Heart left ventricle (tissue), 16 donors: ENCODE data around the gene PGGT1B. TPM values are rescaled to one million over a fixed set of nuclear protein-coding genes. Genes with fewer than 3 reads are reported as not detected.

Experiments
- ATAC-seq, 4 donors: fragments of 200-7000 bp; cut with Tn5 transposase; one replicate each; pipeline ENCODE4 v1.9.1; 2020 to 2022; ENCODE audit warnings: moderate library complexity in 4 of 4, mild to moderate bottlenecking in 3 of 4, moderate number of reproducible peaks in 1 of 4
- DNase-seq, 5 donors: peaks; one replicate each; pipeline ENCODE4 v3.0.0-alpha.2; 2020
- H3K27ac ChIP-seq, 12 donors: fragments of 200-600 bp; sonication (generic) in 4 of 12; one replicate each; pipeline versions ENCODE4 v1.5.0 to v1.8.0; 2016 to 2022; ENCODE audit warnings: mild to moderate bottlenecking in 2 of 12
- H3K27me3 ChIP-seq, 9 donors: fragments of 200-600 bp; sonication (generic) in 2 of 9; one replicate each; pipeline versions ENCODE4 v1.5.1 to v1.8.0; 2016 to 2022; ENCODE audit warnings: mild to moderate bottlenecking in 3 of 9
- H3K36me3 ChIP-seq, 9 donors: fragments of 200-600 bp; sonication (generic) in 2 of 9; one replicate each; pipeline versions ENCODE4 v1.5.0 to v1.8.0; 2018 to 2022; ENCODE audit warnings: mild to moderate bottlenecking in 2 of 9
- H3K4me1 ChIP-seq, 12 donors: fragments of 200-600 bp; sonication (generic) in 4 of 12; one replicate each; pipeline versions ENCODE4 v1.5.0 to v1.8.0; 2016 to 2022; ENCODE audit warnings: mild to moderate bottlenecking in 3 of 12
- H3K4me3 ChIP-seq, 12 donors: fragments of 200-600 bp; sonication (generic) in 4 of 12; one replicate each; pipeline versions ENCODE4 v1.5.0 to v1.8.0; 2017 to 2022; ENCODE audit warnings: mild to moderate bottlenecking in 9 of 12, moderate library complexity in 4 of 12
- H3K9me3 ChIP-seq, 12 donors: fragments of 200-600 bp; sonication (generic) in 4 of 12; one replicate each; pipeline versions ENCODE4 v1.5.0 to v1.8.0; 2016 to 2022; ENCODE audit warnings: mild to moderate bottlenecking in 1 of 12
- POLR2A ChIP-seq, 2 donors: fragments of 450-650 bp; IDR thresholded peaks; one replicate each; pipeline ENCODE4 v1.6.1; 2017; ENCODE audit warnings: antibody characterized with exemption in 2 of 2, mild to moderate bottlenecking in 2 of 2, moderate library complexity in 2 of 2
- WGBS, 4 donors: extraction: QIAGEN DNeasy Blood & Tissue Kit in 2 of 4; methylation state at CpG; one replicate each; pipeline versions ENCODE4 v1.1.5 to v1.1.7; 2013 to 2018; 5-methylcytosine and 5-hydroxymethylcytosine counted together
- intact Hi-C, 10 donors: fragments of 100-400 bp; cut with DNase I; formaldehyde crosslinking; loops; one replicate each; pipeline versions ENCODE4 v1.11.1 to v1.14.2; 2022
- polyA plus RNA-seq, 2 donors: library from polyadenylated mRNA; stranded (reverse); fragments of 200-250 nt; gene quantifications; one replicate each; pipeline ENCODE4 v1.2.3, GENCODE V29; 2013
- total RNA-seq, 9 donors: library from RNA; depleted of rRNA in 2 of 9; stranded (reverse); fragments of >200 nt in 2 of 9; fragmentation: NEBNext Ultra II Directional in 3 of 9; extraction: Animal tissue kit (Norgen Biotek cat#: 25700) in 3 of 9; gene quantifications; one replicate each; pipeline versions ENCODE4 v1.1.0 to v1.2.4, GENCODE V29; 2016 to 2023
- TF ChIP-seq, protein P1 (sequence below), 12 donors: fragments of 200-600 bp; sonication (generic) in 4 of 12; IDR thresholded peaks; one replicate each; pipeline versions ENCODE4 v1.5.0 to v1.8.0; 2018 to 2022; ENCODE audit warnings: antibody characterized with exemption in 12 of 12, mild to moderate bottlenecking in 5 of 12
- donor health status: ischemic (EF 13 %, LVEDD 7.1; RV severe dilation, severe dysfunction).
- donor health status: healthy with polysubstance abuse.
- donor health status: DM: no; HTN: yes; CAD: no.
- donor health status: DM: no; HTN: no; CAD: no.
- donor health status: ischemic (EF 25% LVEDD 6.9; RV normal size, moderate dysfunction).
- donor health status: ischemic (EF 25% LVEDD 5.7; RV mildly dilated, moderate dysfunction).
- donor health status: healthy.
- donor health status: DM: yes; HTN: yes; CAD: no.
- donor health status: ischemic (EF 35%, LVEDD 5.7; RV mildly dilated, moderate dysfunction).
- donor health status: nonischemic (EF 11% LVEDD 7.7; RV severe dilation, severe dysfunction).
- donor health status: DM: yes; HTN: yes; CAD: no.
- donor health status: PGD.
- donor health status: ischemic (EF 29% LVEDD 5.4; RV normal size, mild dysfunction).
- donor health status: nonischemic (EF 23%, LVEDD 6.1; RV moderate dilation, normal function).

Gene PGGT1B
- total and polyA plus RNA-seq, 11 donors, result 2.8 to 36.8 (median 23.1) TPM

- DNase-seq (peak in 1 of 5 donors; percentile 58), ATAC-seq (no peak)
- WGBS, 4 donors, result 96 to 97% (median 97%) methylated on average over 10 to 12 of the region's 12 CpGs
- H3K4me3 ChIP-seq, result no peak overlapping the region
- H3K4me1 ChIP-seq, result peaks cover 0 to 28% (median 14%) of the 10 kb centered on the region in 12 donors
- TF ChIP-seq POLR2A (IDR thresholded peaks at IDR 0.05), result no peak
- TF ChIP-seq, protein P1, sequence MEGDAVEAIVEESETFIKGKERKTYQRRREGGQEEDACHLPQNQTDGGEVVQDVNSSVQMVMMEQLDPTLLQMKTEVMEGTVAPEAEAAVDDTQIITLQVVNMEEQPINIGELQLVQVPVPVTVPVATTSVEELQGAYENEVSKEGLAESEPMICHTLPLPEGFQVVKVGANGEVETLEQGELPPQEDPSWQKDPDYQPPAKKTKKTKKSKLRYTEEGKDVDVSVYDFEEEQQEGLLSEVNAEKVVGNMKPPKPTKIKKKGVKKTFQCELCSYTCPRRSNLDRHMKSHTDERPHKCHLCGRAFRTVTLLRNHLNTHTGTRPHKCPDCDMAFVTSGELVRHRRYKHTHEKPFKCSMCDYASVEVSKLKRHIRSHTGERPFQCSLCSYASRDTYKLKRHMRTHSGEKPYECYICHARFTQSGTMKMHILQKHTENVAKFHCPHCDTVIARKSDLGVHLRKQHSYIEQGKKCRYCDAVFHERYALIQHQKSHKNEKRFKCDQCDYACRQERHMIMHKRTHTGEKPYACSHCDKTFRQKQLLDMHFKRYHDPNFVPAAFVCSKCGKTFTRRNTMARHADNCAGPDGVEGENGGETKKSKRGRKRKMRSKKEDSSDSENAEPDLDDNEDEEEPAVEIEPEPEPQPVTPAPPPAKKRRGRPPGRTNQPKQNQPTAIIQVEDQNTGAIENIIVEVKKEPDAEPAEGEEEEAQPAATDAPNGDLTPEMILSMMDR (IDR thresholded peaks at IDR 0.05), result no peak
- no peaks in the 10 kb centered on the region for H3K9me3 ChIP-seq
- no peak overlapping the region for H3K27ac ChIP-seq
- intact Hi-C loops, result no loop called here
- peaks cover 0 to 67% (median 22%) of the 10 kb centered on the region in 9 donors for H3K27me3 ChIP-seq
- H3K36me3 ChIP-seq, result no peaks in the 10 kb centered on the region
Measured at GRCh38 chr5:115166744-115167393, 95.8 kb downstream of the PGGT1B start.

DNA sequence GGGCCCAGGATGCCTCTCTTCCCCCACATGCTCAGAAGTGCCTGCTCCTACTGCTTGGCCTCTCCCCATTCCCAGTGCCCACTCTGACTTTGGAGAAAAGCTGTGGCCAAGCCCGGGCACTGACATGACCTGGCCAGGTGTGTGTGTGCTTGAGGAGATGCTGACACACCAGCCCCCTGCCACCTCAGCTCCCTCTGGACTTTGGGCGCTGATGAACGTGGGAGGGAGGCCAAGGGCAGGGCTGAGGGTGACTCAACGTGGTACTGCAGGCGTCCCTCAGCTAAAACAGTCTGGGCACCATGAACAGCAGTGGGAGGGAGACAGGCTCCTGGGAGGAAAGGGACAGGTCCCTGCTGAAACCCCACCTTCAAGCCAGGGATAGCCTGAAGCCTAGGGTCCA, 96.9 kb downstream of the PGGT1B start:
- Histone ChIP-seq H3K27me3 (peaks cover 0 to 68% (median 22%) of the 10 kb centered on the region in 9 donors), H3K27ac (no peak overlapping the region), H3K9me3 (no peaks in the 10 kb centered on the region), H3K4me3 (no peak overlapping the region), H3K36me3 (no peaks in the 10 kb centered on the region), H3K4me1 (peaks cover 0 to 23% (median 12%) of the 10 kb centered on the region in 12 donors)
- ATAC-seq, result no peak
- no peak for DNase-seq
- TF ChIP-seq, protein P1 (IDR thresholded peaks at IDR 0.05), result no peak
- no peak for TF ChIP-seq POLR2A (IDR thresholded peaks at IDR 0.05)
- intact Hi-C loops, result no loop called here
- 82 to 93% (median 91%) methylated on average over 5 of the region's 5 CpGs for WGBS, 4 donors

DNA sequence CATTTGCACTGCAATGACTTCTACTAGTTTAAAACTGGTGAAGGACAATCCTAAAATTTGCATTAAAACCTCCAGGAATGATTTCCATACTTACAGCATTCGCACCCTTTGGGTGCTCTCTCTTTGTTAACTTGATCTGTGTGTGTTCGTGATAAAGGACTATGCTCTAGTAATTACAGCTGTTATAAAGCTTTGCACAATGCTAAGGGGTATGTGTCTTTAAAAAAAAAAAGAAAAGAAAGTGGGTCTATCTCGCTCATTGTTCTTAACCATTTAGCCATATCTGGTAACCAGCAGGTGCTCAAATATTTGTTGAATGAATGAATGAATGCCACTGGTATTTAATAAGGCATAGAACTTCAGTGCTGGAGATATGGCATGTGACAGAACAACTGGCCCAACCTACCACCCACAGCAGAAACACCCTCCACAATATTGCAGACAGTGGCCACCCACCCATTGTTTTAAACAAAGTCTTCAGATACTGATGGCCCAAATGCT, 101.7 kb downstream of the PGGT1B start:
- H3K36me3 ChIP-seq, result no peaks in the 10 kb centered on the region

More for the DNA sequence above, 101.7 kb downstream of the PGGT1B start:
- Histone ChIP-seq H3K9me3 (peaks cover 0 to 8% (median 0%) of the 10 kb centered on the region in 12 donors), H3K4me3 (no peak overlapping the region), H3K27me3 (peaks cover 0 to 36% (median 6%) of the 10 kb centered on the region in 9 donors), H3K27ac (no peak overlapping the region), H3K4me1 (no peaks in the 10 kb centered on the region)
- TF ChIP-seq POLR2A (IDR thresholded peaks at IDR 0.05), result no peak
- TF ChIP-seq, protein P1 (IDR thresholded peaks at IDR 0.05), result no peak
- WGBS, 4 donors, result 72 to 90% (median 88%) methylated on average over 3 of the region's 3 CpGs
- DNase-seq (no peak), ATAC-seq (no peak)
- intact Hi-C loops, result no loop called here

Other genes with a start within 250 kb of the PGGT1B start
- 1 to 10 TPM in 3 of 9 donors, under 1 TPM in 5, not detected in 1; 0.14 to 2.6 (median 0.83) TPM for gene TRIM36, start 93.0 kb downstream of the PGGT1B start, total RNA-seq
- under 1 TPM; 0.08 to 0.25 TPM for gene TRIM36, start 93.0 kb downstream of the PGGT1B start, polyA plus RNA-seq
- 1 to 10 TPM; 3.6 to 8.4 (median 5.6) TPM for gene CCDC112, start 33.8 kb upstream of the PGGT1B start, total RNA-seq
- gene CCDC112, start 33.8 kb upstream of the PGGT1B start, polyA plus RNA-seq, result 1 to 10 TPM; 4.3 to 6.8 TPM